GM19025 (cell line): ENCODE measurements around the gene METTL6.
"Not testable (repeated sequence)": the region's sequence is repeated elsewhere in the genome, so short reads cannot be mapped to it uniquely, and the experiment has no call there.

ENCODE experiments used
- ATAC-seq: cut with Tn5 transposase; IDR thresholded peaks from one replicate; pipeline ENCODE4 v1.9.1; 2021; ENCODE audit warnings: mild to moderate bottlenecking, low read depth, moderate library complexity; ENCODE audit not compliant: unreplicated experiment

METTL6 gene

DNA sequence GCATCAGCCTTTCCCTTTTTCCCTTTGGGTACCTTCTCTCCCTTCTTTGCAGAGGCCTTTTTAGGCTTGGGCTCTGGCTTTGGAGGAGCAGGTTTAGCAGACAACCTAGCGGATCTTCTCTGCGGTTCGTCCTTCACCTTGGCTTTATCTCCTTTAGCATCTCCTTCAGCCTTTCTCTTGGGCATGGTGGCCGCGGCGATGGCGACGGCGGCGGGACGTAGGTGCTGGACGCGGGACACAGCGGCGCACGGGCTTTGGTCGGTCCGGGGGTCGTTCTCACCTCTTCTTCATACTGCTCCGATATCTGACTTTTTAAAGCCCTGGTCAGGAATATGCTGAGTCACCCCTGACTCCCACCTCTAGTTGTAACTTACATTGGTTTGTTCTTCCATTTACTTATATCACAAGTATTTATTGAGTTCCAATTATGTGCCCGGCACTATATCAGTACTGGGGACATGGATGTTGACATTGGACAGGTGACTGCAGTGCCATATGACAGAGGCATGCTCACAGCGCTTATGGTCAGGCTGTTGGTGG is 51.8 kb downstream of the METTL6 start:
- ATAC-seq, result no peak

DNA sequence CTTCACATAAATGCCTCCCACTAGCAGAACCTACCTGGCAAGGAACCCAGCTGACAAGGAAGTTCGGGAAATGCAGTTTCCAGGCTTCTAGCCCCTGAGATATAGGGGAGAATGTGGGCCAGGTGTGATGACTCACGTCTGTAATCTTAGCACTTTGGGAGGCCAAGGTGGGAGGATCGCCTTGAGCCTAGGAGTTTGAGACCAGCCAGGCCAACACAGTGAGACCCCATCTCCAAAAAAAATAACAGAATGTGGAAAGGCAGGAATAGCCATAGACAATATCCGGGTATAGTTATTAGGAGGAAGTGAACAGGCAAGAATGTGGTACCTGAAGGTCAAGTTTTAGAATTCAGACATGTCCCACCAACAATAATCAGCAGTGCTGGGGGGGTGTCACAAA is 54.4 kb downstream of the METTL6 start:
- ATAC-seq, result no peak

DNA sequence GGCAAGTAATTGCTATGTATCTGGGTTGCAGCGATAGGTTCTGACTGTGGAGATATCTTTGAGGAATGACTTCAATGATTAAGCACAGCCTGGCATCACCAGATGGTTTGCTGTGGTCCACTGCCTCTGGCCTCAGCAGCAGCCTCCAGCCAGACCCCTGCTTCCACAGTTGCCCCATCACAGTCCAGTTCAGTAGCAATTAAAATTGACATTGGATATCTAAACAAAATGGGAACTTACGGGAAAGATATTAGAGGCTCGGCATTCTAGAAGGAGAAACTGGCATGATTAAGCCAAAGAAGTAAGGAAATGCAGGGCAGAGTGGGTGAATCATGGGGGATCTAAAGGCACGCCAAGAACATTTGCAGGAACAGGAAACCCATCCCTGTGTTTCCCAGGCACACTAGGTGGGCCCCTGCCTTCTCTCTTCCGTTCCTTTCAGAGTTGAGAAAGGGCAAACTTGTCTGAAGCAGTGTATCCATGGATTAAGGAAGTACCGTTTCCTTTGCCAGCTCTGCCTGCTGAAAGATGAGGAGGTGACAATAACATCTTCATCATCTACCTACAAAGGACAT is 58.7 kb downstream of the METTL6 start:
- ATAC-seq, result no peak

DNA sequence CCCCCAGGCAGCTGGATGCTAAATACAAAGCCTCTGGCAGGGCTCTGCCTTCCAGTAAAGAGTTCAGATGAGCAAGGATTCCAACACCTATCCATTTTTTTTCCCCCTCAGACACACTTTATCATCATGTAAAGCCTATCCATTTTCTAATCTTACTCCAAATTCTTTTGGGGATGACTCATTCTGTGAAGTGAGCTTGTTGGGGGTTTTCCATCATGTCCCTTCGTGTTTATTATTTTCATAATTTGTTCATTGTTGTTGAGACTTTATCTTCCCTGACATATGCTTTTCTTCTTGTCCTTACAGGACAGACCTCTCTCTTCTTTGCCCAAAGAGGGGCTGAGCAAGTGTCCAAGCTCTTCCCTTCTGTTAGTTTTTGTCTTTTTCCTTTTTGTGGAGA is 60.3 kb downstream of the METTL6 start:
- no peak for ATAC-seq

DNA sequence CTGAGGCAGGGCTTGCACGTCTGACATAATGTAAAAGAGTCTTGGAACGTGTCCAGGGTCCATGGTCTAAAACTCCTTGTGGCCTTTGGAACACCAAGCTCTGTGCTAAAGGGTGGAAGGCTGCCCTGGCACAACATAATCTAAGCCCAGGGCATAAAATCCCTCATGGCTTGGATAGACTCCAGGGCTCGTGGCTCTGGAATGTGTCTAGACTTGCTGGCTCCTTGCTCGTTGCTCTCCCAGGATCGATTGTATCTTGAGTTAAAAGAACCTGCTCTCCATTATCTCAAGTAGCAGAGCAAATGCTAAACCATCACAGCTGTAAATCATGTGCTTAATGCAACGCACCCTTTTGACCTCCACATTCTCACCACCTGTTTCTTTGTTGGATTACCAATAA is 63.3 kb downstream of the METTL6 start:
- ATAC-seq, result not testable (repeated sequence)

DNA sequence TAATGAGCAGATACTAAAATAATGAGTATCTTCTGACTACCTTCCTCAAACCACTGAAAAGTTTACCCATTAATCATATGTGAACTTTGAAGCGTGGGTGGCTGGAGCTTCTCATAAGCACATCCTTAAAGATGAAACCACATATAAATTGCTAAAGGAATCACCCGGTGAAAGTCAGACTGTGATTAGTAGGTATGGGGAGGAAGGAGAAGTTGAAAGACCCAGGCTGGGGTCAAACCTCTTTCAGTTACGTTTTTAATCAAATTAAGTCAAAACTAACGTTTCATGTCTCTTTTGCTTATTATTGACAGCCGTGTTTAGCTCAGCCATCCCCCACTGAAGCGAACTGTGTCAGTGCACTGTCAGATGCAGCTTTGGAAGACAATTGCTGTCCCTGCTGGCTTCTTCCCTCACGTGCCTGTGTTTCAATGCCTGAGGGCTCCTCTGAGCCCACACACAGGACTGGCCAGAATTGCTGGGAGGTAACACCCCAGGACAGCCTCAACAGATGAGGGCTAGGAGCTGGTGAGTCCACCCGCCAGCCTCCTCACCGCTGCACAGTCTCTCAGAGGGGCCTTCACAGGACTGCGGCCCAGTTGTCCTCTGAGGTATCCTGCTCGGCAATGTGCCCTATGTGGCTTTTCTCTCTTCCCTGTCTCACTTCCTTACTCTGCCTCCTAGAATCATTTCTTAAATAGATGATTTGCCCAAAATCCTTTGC is 65.7 kb downstream of the METTL6 start:
- ATAC-seq, result peak; percentile 73

DNA sequence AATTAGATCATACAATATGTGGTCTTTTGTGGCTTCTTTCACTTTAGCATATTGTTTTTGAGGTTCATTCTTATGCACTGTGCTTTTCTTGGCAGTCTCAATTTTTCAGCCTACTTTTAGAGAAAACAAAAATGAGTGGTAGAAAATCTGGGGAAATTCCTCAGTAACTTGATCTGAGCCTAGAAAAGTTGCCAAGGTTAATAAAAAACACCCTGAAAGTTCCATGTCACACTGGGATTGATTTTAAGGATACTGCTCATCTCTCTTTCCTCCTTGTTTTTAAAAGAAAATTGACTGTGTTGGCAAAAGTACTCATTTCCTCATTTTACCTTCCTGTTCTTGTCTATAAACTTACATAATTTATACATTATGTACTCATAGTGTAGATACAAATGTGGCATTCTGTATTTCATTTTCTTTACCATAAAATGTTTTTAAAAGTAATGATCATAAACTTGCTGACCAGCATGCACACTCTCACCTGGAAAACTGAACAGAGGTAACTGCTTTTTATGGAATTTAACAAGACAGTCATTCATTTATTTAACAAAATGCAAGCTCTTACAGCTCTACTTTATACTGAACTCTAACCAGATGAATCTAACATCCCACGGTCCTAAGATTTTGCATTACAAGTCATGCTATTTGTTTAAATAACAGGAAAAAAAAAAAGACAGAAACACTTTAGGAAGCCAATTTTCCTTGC is 66.4 kb downstream of the METTL6 start:
- ATAC-seq, result no peak
